ENCODE data around the gene LRRC40.

LRRC40 gene

DNA sequence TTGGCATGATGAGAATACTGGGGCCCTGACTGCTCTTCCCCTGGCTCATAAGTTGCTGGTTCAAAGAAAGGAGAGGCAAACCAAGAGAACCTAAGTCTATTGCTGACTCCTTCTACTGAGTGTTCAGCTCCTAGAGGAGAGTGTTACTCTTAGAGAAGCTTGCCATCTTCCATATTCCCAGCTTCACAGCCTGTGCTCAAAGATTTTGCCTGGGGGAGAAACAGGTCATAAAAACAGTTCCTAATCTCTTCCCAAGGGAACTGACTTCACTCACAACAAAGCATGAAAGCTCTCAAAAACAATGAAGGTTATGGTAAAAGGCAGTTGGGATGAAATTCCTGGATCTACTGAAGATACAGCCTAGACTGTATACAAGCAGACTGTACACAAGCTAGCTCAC, 37.1 kb downstream of the LRRC40 start:
- Histone ChIP-seq H3K27ac (replicated peaks) (no peak overlapping the region), H3K4me3 (replicated peaks; ENCODE audit: insufficient read depth, low read length) (no peak overlapping the region), H3K27me3 (ENCODE audit: insufficient read depth, poor library complexity, severe bottlenecking) (no peaks in the 10 kb centered on the region)
- no peak for DNase-seq (ENCODE audit: low read depth in 1 of 2, low spot score in 1 of 2)
- TF ChIP-seq, protein P1, sequence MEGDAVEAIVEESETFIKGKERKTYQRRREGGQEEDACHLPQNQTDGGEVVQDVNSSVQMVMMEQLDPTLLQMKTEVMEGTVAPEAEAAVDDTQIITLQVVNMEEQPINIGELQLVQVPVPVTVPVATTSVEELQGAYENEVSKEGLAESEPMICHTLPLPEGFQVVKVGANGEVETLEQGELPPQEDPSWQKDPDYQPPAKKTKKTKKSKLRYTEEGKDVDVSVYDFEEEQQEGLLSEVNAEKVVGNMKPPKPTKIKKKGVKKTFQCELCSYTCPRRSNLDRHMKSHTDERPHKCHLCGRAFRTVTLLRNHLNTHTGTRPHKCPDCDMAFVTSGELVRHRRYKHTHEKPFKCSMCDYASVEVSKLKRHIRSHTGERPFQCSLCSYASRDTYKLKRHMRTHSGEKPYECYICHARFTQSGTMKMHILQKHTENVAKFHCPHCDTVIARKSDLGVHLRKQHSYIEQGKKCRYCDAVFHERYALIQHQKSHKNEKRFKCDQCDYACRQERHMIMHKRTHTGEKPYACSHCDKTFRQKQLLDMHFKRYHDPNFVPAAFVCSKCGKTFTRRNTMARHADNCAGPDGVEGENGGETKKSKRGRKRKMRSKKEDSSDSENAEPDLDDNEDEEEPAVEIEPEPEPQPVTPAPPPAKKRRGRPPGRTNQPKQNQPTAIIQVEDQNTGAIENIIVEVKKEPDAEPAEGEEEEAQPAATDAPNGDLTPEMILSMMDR (IDR thresholded peaks at IDR 0.05; ENCODE audit: insufficient read depth, low read length) = no peak
- TF ChIP-seq GABPA (IDR thresholded peaks at IDR 0.05; ENCODE audit: low read depth) = no peak
- no peak for TF ChIP-seq POLR2AphosphoS5 (IDR thresholded peaks at IDR 0.05; ENCODE audit: low read depth)
- no peak for TF ChIP-seq SPI1 (IDR thresholded peaks at IDR 0.05; ENCODE audit: borderline replicate concordance, low read depth)
- TF ChIP-seq, protein P2, sequence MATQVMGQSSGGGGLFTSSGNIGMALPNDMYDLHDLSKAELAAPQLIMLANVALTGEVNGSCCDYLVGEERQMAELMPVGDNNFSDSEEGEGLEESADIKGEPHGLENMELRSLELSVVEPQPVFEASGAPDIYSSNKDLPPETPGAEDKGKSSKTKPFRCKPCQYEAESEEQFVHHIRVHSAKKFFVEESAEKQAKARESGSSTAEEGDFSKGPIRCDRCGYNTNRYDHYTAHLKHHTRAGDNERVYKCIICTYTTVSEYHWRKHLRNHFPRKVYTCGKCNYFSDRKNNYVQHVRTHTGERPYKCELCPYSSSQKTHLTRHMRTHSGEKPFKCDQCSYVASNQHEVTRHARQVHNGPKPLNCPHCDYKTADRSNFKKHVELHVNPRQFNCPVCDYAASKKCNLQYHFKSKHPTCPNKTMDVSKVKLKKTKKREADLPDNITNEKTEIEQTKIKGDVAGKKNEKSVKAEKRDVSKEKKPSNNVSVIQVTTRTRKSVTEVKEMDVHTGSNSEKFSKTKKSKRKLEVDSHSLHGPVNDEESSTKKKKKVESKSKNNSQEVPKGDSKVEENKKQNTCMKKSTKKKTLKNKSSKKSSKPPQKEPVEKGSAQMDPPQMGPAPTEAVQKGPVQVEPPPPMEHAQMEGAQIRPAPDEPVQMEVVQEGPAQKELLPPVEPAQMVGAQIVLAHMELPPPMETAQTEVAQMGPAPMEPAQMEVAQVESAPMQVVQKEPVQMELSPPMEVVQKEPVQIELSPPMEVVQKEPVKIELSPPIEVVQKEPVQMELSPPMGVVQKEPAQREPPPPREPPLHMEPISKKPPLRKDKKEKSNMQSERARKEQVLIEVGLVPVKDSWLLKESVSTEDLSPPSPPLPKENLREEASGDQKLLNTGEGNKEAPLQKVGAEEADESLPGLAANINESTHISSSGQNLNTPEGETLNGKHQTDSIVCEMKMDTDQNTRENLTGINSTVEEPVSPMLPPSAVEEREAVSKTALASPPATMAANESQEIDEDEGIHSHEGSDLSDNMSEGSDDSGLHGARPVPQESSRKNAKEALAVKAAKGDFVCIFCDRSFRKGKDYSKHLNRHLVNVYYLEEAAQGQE (IDR thresholded peaks at IDR 0.05; ENCODE audit: insufficient replicate concordance, low read depth) = no peak

DNA sequence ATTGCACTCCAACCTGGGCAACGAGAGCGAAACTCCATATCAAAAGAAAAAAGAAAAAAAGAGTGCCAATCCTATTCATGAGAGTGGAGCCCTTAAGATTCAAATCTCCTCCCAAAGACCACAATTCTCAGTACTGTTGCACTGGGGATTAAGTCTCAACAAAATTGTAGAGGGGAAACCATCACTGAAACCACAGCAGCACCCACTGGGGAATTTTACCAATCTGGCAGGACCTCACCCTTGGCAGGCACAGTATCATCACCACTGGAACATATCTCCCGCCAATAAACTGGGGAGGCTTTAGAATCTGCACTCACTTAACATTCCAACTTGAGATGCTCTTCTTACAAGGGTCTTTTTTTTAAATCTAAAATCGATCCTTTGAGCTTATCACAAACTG, 41.0 kb downstream of the LRRC40 start:
- Histone ChIP-seq H3K4me3 (replicated peaks; ENCODE audit: insufficient read depth, low read length) (no peak overlapping the region), H3K27ac (replicated peaks) (no peak overlapping the region), H3K27me3 (ENCODE audit: insufficient read depth, poor library complexity, severe bottlenecking) (no peaks in the 10 kb centered on the region)
- DNase-seq (ENCODE audit: low read depth in 1 of 2, low spot score in 1 of 2) = no peak
- TF ChIP-seq POLR2AphosphoS5 (IDR thresholded peaks at IDR 0.05; ENCODE audit: low read depth) (no peak), GABPA (IDR thresholded peaks at IDR 0.05; ENCODE audit: low read depth) (no peak), SPI1 (IDR thresholded peaks at IDR 0.05; ENCODE audit: borderline replicate concordance, low read depth) (no peak)
- TF ChIP-seq, protein P1 (IDR thresholded peaks at IDR 0.05; ENCODE audit: insufficient read depth, low read length) = no peak
- TF ChIP-seq, protein P2 (IDR thresholded peaks at IDR 0.05; ENCODE audit: insufficient replicate concordance, low read depth) = no peak

DNA sequence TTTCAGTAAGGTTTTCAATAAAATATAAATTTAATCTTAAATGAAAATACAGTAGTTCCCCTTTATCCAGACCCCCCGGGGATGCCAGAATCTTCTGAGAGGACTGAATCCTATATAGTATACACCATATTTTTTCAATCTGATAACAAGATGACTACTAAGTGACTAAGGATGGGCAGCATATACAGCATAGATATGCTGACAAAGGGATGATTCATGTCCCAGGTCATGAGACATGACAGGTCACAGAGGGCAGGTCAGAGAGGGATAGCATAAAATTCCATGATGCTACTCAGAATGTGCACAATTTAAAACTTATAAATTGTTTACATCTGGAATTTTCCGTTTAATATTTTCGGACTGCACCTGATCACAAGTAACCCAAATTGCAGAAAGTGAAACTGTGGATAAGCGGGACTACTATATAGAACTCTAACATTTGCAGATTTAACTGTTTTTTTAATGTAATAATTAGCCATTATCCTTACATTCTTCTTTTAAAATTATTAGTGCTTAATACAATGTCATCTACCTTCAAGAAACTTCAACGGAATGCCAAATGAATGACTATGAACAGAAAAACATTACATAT, 48.8 kb downstream of the LRRC40 start:
- no peak for TF ChIP-seq GABPA (IDR thresholded peaks at IDR 0.05; ENCODE audit: low read depth)
- no peak for TF ChIP-seq SPI1 (IDR thresholded peaks at IDR 0.05; ENCODE audit: borderline replicate concordance, low read depth)
- TF ChIP-seq POLR2AphosphoS5 (IDR thresholded peaks at IDR 0.05; ENCODE audit: low read depth) = no peak
- TF ChIP-seq, protein P1 (IDR thresholded peaks at IDR 0.05; ENCODE audit: insufficient read depth, low read length) = no peak
- TF ChIP-seq, protein P2 (IDR thresholded peaks at IDR 0.05; ENCODE audit: insufficient replicate concordance, low read depth) = no peak
- Histone ChIP-seq H3K27me3 (ENCODE audit: insufficient read depth, poor library complexity, severe bottlenecking) (no peaks in the 10 kb centered on the region), H3K4me3 (replicated peaks; ENCODE audit: insufficient read depth, low read length) (no peak overlapping the region), H3K27ac (replicated peaks) (no peak overlapping the region)
- no peak for DNase-seq (ENCODE audit: low read depth in 1 of 2, low spot score in 1 of 2)

Data from HL-60 (cell line).